Measurements from ENCODE around the gene TXLNB. TPM values are rescaled to one million over a fixed set of nuclear protein-coding genes. Genes with fewer than 3 reads are reported as not detected.
"Not testable (repeated sequence)": the region's sequence is repeated elsewhere in the genome, so short reads cannot be mapped to it uniquely, and the experiment has no call there.

TXLNB gene
- total RNA-seq, 1 experiment from 2014 or later = not detected

DNA sequence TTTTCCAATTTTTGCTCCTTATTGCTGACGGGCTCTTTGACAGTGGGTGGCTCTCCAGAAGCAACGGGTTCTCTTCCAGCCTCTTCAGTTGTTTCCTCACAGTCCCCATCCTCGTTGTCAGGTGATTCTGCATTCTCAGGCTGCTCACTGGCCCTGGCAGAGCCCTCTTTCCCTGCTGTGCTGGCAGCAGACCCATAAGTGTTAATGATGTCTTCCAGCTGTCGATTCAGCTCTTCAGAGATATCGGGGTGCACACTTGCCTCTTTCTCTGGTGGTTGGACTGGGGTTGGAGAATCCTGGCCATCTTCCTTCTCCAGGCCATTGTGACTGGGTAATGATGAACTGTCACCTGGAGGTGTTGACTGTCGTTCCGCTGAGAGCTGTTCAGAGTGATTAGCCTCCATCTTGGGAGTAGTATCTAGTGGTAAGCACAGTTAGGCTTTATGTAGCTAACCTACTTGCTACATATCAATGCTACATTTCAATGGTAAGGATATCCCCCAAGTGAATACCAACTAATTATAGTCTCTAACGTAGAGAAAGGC lies 3.2 kb downstream of the TXLNB start:
- Histone ChIP-seq H3K36me3 (no peaks in the 10 kb centered on the region), H3K27me3 (no peaks in the 10 kb centered on the region), H3K4me3 (no peak overlapping the region), H3K9me3 (no peaks in the 10 kb centered on the region)
- no peak for DNase-seq

DNA sequence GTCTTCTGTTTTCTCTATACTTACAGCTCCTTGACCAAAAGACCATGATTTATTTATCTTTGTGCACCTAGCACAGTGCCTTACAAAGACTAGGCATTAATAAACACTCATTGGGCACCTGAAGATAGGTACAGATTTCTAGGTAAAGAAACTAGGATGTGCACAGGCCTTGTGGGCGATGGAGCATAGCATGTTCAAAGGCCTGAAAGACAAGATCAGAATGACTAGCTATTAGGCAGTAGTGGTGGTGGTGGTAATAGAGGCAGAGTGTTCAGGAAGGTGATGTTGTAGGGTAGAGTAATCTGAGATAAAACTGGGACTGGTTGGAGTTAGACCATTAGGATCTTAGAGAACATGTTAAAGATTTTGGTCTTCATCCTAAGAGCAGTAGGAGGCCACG lies 3.9 kb downstream of the TXLNB start:
- Histone ChIP-seq H3K9me3 (no peaks in the 10 kb centered on the region), H3K27me3 (no peaks in the 10 kb centered on the region), H3K36me3 (no peaks in the 10 kb centered on the region)

DNA sequence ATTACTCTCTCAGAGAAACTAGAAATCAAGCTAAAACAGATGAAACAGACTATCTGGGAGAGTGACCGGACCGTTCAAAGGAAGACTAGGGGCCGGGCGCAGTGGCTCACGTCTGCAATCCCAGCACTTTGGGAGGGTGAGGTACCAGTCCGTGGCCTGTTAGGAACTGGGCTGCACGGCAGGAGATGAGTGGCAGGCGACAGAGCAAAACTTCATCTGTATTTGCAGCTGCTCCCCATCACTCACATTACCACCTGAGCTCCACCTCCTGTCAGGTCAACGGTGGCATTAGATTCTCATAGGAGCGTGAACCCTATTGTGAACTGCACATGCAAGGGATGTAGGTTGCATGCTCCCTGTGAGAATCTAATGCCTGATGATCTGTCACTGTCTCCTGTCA lies 5.4 kb downstream of the TXLNB start:
- DNase-seq, H3K4me3 ChIP-seq, H3K27me3 ChIP-seq, H3K36me3 ChIP-seq, H3K9me3 ChIP-seq: not testable (repeated sequence)

More for the DNA sequence above, 3.9 kb downstream of the TXLNB start:
- no peak overlapping the region for H3K4me3 ChIP-seq
- DNase-seq = no peak

DNA sequence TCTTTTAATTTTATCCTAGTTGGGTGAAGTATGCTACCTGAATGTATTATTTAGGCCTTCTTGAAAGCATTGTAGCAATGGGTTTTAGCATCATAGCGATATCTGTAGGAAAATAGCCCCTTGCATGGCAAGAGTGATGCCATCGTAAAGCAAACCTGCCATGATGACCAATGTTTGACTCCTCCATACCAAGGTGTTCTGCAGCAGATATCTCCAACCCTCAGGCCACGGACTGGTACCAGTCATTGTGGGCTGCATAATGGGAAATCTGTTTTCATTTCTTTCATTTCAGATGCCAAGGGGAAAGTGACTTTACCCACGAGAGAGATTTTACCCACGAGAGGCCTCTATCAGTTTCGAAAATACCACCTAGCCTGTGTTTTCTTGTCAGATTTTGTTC lies 6.2 kb downstream of the TXLNB start:
- Histone ChIP-seq H3K9me3 (no peaks in the 10 kb centered on the region), H3K36me3 (no peaks in the 10 kb centered on the region), H3K4me3 (no peak overlapping the region), H3K27me3 (no peaks in the 10 kb centered on the region)
- DNase-seq = no peak

DNA sequence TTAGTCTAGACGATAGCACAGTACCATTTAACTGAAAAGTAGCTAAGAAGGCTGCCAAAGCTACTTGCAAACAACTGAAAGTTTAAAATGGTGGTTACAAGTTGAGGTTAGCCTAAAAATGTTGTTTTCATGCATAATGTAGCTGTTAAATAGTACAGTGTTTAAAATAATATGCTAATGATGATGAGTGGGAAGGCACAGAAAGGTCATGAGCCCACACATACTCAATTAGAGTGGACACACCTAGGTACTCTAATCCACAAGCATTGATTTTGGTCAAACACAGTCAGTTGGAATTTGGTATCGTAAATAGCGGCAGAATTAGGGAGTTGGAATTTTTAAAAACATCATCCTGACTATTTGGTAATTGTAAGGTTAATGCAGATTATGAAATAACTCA lies 7.0 kb downstream of the TXLNB start:
- DNase-seq = no peak
- no peak overlapping the region for H3K4me3 ChIP-seq
- H3K9me3 ChIP-seq = no peaks in the 10 kb centered on the region
- no peaks in the 10 kb centered on the region for H3K27me3 ChIP-seq
- no peaks in the 10 kb centered on the region for H3K36me3 ChIP-seq

DNA sequence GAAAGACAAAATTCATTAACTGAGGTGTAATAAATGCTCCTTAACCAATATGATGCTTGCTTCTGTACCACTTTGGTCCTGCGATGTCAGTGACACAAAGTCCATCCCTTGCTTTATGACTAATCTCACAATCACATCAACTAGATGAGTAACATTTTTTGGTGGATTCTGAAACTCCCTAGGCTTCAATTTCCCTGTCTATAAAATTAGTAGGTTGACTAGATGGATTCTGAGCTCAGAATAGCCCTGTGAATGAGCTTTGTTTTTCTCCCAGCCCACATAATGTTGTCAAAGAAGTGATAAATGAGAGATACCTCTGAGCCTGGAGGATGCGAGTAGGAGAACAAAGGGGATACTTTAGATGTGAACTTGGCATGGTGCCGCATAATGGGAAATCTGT lies 9.1 kb downstream of the TXLNB start:
- no peaks in the 10 kb centered on the region for H3K27me3 ChIP-seq
- H3K9me3 ChIP-seq = no peaks in the 10 kb centered on the region
- no peak for DNase-seq
- no peak overlapping the region for H3K4me3 ChIP-seq
- H3K36me3 ChIP-seq = no peaks in the 10 kb centered on the region

DNA sequence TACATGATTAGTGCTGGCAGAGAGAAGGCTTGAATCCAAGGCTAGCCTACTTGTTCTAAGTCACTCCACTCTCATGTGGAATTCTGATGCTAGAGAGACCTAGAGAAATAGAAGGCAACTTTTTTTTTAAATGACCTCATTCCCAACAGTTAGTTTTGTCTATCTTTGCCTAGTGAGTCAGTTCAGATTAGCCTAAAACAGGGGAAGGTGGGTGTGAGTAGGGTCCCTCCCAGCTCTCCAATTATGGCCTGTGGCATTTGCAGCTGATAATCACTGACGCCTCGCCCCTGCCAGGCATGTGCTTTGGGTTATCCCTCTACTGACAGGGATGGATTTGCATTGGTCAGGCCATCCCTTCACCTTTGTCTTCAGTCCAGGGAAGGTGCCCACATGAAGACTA lies 13.6 kb downstream of the TXLNB start:
- no peaks in the 10 kb centered on the region for H3K27me3 ChIP-seq
- no peak overlapping the region for H3K4me3 ChIP-seq
- H3K9me3 ChIP-seq = no peaks in the 10 kb centered on the region
- DNase-seq = no peak
- no peaks in the 10 kb centered on the region for H3K36me3 ChIP-seq

DNA sequence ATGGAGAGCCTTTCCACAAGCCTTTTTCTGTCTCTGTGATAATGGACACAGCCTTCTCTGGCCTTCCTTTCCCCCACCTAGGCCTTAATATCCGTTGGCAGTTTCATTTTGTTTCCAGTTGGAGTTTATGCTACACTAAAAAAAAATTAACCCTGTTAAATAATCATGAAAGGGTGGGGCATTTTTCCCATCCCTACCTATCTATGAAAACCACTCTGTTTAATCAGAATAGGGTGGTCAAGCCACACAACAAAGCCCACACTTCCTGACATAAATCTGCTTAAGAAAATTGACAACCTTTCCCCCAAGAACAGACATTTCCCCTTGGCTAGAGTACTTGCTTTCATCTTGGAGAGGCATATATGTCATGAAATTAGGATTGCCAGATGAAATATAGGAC lies 14.2 kb downstream of the TXLNB start:
- H3K4me3 ChIP-seq = no peak overlapping the region
- no peak for DNase-seq
- H3K36me3 ChIP-seq = no peaks in the 10 kb centered on the region

DNA sequence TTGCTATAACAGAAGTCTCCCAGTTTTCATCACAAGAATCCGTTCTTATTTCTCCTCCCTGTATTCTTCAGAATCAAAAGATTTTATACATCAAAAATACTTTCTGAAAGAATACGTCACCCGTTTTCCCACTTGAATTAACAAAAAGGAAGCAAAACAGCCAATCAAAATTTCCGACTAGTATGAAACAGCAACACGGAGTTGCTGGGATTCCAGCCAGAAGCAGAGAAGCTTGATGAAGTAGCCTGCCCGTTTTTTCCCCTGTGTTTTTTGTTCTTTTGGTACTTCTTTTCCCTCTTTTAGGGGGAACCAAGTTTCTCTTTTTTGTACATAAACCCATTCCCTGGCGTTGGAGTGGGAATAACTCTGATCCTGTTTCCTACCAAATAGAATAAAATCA lies 14.6 kb downstream of the TXLNB start:
- H3K36me3 ChIP-seq = no peaks in the 10 kb centered on the region
- no peaks in the 10 kb centered on the region for H3K9me3 ChIP-seq
- no peaks in the 10 kb centered on the region for H3K27me3 ChIP-seq
- no peak overlapping the region for H3K4me3 ChIP-seq
- DNase-seq = no peak

More for the DNA sequence above, 14.2 kb downstream of the TXLNB start:
- Histone ChIP-seq H3K9me3 (no peaks in the 10 kb centered on the region), H3K27me3 (no peaks in the 10 kb centered on the region)

DNA sequence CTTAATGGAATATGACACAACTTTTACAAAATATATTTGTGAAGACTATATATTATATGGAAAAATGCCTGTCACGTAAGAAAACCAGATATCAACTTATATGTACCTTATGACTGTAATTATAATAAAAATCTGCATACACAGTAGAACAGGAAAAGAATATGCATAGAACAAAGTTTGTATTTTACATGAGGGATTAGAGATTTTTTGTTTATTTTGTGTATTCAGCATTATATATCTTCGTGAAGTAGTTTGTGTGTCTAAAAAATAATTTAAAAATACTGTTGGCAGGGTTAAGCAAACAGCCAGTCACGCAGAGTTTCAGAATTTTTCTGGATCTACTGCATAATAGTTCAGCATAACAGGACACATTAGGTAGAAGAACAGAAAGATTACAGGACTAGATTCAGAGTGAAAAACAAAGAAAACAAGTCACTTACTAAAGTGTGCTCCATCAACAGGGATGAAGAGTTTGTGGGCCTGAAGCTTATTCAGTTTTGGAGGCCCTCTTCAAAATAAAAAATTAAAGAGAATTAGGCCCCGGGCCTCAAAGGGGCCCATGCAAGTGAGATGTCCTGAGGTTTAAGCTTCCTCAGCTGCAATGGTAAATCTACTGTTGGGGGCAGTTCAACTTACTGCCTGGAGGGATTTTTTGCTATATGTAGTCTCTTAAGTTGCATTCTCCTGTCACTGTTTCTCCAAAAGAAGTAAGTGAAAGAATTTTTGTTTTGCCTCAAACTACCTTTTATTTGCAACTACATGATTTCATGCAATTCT lies 16.3 kb downstream of the TXLNB start:
- H3K36me3 ChIP-seq = no peaks in the 10 kb centered on the region
- no peak overlapping the region for H3K4me3 ChIP-seq
- no peaks in the 10 kb centered on the region for H3K27me3 ChIP-seq
- DNase-seq = no peak
- H3K9me3 ChIP-seq = no peaks in the 10 kb centered on the region

DNA sequence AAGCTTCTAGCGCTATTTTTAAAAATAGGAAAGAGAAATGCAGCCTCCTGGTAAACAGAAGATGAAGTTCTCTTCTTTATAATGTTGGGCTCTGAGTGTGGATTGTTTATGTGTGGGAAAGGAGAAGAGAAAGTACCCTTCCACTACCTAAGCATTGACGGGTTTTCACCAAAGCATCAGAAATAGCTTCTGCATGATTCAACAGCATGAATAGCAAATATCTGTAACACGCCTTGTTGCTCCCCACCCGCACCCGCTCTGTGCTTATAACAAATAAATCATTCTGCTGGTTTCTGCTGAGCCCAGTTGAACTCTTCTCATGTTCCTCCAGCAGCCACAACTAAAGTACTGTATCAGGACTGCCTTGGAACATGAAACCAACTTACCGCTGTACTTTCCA lies 20.7 kb downstream of the TXLNB start:
- DNase-seq = no peak
- Histone ChIP-seq H3K9me3 (no peaks in the 10 kb centered on the region), H3K27me3 (no peaks in the 10 kb centered on the region), H3K4me3 (no peak overlapping the region), H3K36me3 (no peaks in the 10 kb centered on the region)

DNA sequence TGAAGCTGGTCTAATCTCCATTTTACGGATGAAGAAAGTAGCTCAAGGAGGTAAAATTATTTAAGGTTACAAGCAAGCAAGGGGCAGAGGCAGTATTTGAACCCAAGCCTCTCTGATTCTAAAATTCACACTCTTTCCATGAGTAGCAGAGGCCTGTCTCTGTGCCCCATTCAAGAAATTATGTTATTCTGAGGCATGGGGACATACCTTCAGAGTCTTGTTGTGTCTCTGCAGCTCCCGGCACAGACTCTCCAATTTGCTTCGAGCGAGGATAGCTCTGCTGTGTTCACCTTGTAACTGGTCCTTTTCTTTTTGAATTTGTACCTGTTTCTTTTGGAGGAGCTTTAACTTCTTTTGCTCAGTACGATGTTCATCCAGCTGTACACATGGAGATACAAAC lies 21.5 kb downstream of the TXLNB start:
- Histone ChIP-seq H3K4me3 (no peak overlapping the region), H3K36me3 (no peaks in the 10 kb centered on the region), H3K9me3 (no peaks in the 10 kb centered on the region), H3K27me3 (no peaks in the 10 kb centered on the region)
- no peak for DNase-seq

DNA sequence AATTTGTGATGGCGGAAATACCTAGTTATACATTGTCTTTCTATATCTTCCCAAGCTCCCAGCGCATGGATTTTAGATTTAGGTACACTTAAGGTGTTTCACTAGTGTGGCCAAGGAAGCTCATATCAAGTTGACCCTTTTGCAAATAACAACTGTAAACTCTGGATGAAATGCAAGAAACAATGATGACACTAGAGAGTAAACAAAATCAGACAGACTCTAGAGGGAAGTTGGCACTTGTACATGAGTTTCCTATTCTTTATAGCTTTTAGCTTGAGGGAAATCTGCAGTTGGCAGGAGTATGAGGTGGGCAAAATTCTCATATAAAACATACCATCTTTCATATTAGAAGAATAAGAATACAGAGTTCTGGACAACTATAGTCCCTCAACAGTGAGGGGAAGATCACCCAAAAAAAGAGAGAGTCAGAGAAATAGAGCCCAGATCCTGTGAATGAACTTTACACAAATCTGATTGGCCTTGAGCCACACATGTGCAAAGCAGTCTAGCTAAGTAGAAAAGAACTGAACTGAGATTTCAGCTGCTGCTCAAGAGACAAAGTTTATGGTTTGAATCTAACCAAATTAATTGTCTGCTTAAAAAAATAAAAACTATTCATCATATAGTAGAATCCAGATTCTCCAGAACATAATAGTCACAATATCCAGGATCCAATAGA lies 26.1 kb downstream of the TXLNB start:
- Histone ChIP-seq H3K36me3 (no peaks in the 10 kb centered on the region), H3K27me3 (no peaks in the 10 kb centered on the region), H3K9me3 (no peaks in the 10 kb centered on the region), H3K4me3 (no peak overlapping the region)
- DNase-seq = no peak

DNA sequence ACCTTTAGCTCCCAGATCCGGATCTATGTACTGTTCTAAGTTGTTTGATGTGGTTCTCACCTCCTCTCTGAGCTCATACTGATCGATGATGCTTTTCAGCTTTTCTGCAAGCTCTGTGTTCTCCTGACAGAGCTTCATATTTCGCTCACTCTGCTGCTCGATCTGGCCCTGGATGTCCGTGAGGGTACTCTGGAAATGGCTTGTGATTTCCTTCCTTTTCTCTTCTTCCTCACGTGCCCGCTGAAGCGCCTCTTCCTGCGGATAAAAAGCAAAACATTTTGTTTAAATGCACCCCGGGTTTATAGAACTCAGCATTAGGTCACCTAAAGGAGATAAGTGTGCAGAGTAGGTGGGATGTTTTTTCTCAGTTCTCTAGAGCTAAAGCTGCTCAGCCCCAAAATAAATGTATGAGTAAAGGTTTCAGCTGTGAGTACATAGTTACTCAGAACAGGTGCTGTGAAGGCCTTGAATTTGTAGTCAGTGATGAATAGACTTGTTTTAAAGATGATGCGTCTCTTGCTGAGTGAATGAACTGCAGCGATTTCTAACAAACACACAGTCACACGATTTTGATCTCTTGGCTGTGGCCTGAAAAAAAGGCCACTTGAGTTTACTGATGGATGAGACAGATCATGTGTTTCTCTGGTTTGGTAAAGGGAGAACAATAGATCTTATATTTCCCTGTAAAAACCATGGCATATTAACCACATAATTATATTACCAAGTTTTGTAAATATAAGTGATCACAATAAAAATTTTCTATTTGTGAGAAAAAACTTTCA lies 29.1 kb downstream of the TXLNB start:
- Histone ChIP-seq H3K4me3 (no peak overlapping the region), H3K9me3 (no peaks in the 10 kb centered on the region), H3K27me3 (no peaks in the 10 kb centered on the region), H3K36me3 (no peaks in the 10 kb centered on the region)
- no peak for DNase-seq

DNA sequence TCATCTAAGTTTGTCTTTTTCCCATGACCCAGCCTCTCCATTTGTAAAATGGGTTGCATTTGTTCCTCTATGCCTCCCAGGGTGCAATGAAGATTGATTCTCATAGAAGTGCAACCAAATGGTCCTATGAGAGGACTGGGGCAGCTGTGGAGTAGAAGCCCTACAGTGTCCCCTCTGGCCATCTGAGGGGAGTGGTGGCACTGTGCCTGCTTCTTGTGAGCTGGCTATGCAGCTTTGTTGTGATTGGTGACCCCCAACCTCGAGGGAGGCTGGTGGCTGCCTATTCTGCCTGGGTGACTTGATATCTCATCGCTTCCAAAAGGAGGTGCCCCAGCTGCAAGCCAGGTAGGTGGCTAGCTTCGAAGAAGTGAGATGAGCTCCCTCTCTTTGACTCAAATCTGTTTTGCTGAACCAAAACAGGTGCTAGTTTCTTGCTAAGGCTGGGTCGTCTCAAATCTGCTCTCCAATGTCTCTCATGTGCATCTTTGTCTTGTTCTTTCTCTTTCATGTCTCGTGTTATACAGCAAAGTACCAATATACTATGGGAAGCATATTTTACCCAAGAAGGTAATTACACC lies 33.9 kb downstream of the TXLNB start:
- Histone ChIP-seq H3K36me3 (no peaks in the 10 kb centered on the region), H3K9me3 (no peaks in the 10 kb centered on the region), H3K4me3 (no peak overlapping the region), H3K27me3 (no peaks in the 10 kb centered on the region)
- DNase-seq = no peak

DNA sequence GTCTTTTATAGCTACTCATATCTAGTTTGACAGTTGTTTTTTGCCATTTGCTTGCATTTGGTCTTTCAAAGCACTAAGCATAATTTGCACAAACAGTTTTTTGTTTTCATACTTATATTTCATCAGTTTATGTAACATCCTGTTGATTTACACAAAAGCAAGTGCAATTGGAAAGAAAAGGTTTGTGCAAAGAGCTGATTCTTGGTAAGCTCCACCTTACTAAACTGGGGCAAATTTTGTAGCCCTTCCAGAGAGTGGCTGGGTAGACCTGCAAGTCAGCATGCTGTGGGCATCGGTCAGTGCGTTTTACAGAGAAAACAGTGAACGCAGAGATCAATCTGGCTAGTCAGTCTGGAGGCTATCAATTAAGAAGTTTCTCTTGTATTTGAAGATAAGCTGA lies 34.5 kb downstream of the TXLNB start:
- H3K4me3 ChIP-seq = no peak overlapping the region
- no peak for DNase-seq
- H3K36me3 ChIP-seq = no peaks in the 10 kb centered on the region
- H3K9me3 ChIP-seq = no peaks in the 10 kb centered on the region
- H3K27me3 ChIP-seq = no peaks in the 10 kb centered on the region

DNA sequence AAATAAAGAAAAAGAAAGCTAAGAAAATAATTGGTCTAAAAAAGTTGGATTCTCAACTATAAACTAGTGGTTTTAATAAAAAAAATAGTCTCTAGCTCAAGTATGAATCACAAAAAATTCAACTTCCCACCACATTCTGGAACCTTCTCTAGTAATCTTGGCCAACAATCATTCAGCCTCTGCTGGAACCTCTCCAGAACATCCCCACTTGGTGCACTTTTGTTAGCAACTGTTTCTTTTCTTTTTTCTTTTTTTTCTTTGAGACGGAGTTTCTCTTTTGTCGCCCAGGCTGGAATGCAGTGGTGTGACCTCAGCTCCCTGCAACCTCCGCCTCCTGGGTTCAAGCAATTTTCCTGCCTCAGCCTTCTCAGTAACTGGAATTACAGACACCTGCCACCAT lies 35.7 kb downstream of the TXLNB start:
- Histone ChIP-seq H3K9me3 (no peaks in the 10 kb centered on the region), H3K36me3 (no peaks in the 10 kb centered on the region), H3K4me3 (no peak overlapping the region), H3K27me3 (no peaks in the 10 kb centered on the region)
- DNase-seq = peak; percentile 32
